Measurements from ENCODE around the gene TIMP2. TPM values are rescaled to one million over a fixed set of nuclear protein-coding genes. Genes with fewer than 3 reads are reported as not detected.
"Not testable (repeated sequence)": the region's sequence is repeated elsewhere in the genome, so short reads cannot be mapped to it uniquely, and the experiment has no call there.

Gene TIMP2
- total and polyA plus RNA-seq, 4 donors = 203 to 732 (median 577) TPM

GRCh38 chr17:78876954-78877517 lies 48.2 kb downstream of the TIMP2 start:
- DNase-seq; intact Hi-C loops (cut with DNase I): not testable (repeated sequence)
- WGBS, 2 donors = 81 to 84% methylated on average over 8 of the region's 8 CpGs

GRCh38 chr17:78876094-78876597 lies 49.0 kb downstream of the TIMP2 start:
- intact Hi-C loops (cut with DNase I) = no loop called here
- WGBS, 2 donors = 60 to 80% methylated on average over 7 of the region's 7 CpGs
- Histone ChIP-seq H3K27ac (ENCODE audit: low read depth in 1 of 2, low read length in 2 of 2) (no peak overlapping the region), H3K4me1 (ENCODE audit: control insufficient read depth in 1 of 2, insufficient read depth in 2 of 2, low read length in 2 of 2) (no peaks in the 10 kb centered on the region), H3K4me3 (ENCODE audit: low read length in 2 of 2) (no peak overlapping the region), H3K36me3 (ENCODE audit: control insufficient read depth in 1 of 2, insufficient read depth in 2 of 2, low read length in 1 of 2) (peaks cover 2 to 4% of the 10 kb centered on the region in 2 donors), H3K27me3 (ENCODE audit: control insufficient read depth in 1 of 2, insufficient read depth in 2 of 2, low read length in 1 of 2) (no peaks in the 10 kb centered on the region), H3K9me3 (ENCODE audit: control insufficient read depth, low read length) (no peaks in the 10 kb centered on the region)
- DNase-seq (no peak), ATAC-seq (ENCODE audit: low FRiP score) (no peak)

More at GRCh38 chr17:78876954-78877517, 48.2 kb downstream of the TIMP2 start:
- not testable (repeated sequence) for H3K36me3 ChIP-seq (ENCODE audit: control insufficient read depth in 1 of 2, insufficient read depth in 2 of 2, low read length in 1 of 2); H3K27ac ChIP-seq (ENCODE audit: low read depth in 1 of 2, low read length in 2 of 2); H3K4me3 ChIP-seq (ENCODE audit: low read length in 2 of 2); ATAC-seq (ENCODE audit: low FRiP score); H3K9me3 ChIP-seq (ENCODE audit: control insufficient read depth, low read length); H3K27me3 ChIP-seq (ENCODE audit: control insufficient read depth in 1 of 2, insufficient read depth in 2 of 2, low read length in 1 of 2); H3K4me1 ChIP-seq (ENCODE audit: control insufficient read depth in 1 of 2, insufficient read depth in 2 of 2, low read length in 2 of 2)

DNA sequence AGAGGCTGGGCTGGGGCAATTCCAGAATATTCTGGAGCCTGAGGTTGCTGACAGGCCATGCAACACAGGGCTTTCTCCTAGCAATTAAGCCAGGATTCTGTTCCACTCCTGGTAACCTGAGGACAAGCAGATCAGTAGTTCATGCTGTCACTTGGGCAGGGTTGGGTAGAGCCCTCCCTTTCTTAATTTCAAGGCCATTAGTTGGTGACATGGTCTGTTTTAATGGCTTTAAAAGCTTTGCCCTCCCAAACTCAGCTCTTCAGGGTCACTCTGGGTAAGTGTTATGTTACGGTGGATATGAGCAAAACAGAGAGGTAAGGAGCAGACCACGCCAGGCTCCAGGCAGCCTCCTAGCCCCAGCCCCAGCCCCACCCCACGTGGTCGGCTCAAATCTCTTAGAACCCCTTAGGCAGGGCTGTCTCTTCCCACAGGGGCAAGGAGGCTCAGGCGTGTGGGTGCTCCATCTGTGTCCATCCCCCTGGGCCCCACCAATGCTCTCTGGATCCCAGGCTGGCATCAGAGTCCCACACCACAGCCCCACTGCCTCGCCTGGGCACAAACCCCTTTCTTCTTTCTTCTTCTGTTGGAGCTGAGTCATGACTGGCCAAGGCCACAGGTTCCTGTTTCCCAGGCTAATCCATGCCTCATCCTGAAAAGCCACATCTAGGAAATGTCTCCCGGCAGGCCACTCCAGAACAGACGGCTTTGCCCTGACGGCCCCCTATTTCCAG lies 49.7 kb downstream of the TIMP2 start:
- 47 to 52% methylated on average over 9 of the region's 9 CpGs for WGBS, 2 donors
- intact Hi-C loops (cut with DNase I) = no loop called here
- no peak for ATAC-seq (ENCODE audit: low FRiP score)
- H3K27me3 ChIP-seq (ENCODE audit: control insufficient read depth in 1 of 2, insufficient read depth in 2 of 2, low read length in 1 of 2) = no peaks in the 10 kb centered on the region
- peaks cover 2 to 4% of the 10 kb centered on the region in 2 donors for H3K36me3 ChIP-seq (ENCODE audit: control insufficient read depth in 1 of 2, insufficient read depth in 2 of 2, low read length in 1 of 2)
- H3K4me1 ChIP-seq (ENCODE audit: control insufficient read depth in 1 of 2, insufficient read depth in 2 of 2, low read length in 2 of 2) = no peaks in the 10 kb centered on the region
- H3K9me3 ChIP-seq (ENCODE audit: control insufficient read depth, low read length) = no peaks in the 10 kb centered on the region
- DNase-seq = no peak
- H3K27ac ChIP-seq (ENCODE audit: low read depth in 1 of 2, low read length in 2 of 2) = no peak overlapping the region
- H3K4me3 ChIP-seq (ENCODE audit: low read length in 2 of 2) = no peak overlapping the region

DNA sequence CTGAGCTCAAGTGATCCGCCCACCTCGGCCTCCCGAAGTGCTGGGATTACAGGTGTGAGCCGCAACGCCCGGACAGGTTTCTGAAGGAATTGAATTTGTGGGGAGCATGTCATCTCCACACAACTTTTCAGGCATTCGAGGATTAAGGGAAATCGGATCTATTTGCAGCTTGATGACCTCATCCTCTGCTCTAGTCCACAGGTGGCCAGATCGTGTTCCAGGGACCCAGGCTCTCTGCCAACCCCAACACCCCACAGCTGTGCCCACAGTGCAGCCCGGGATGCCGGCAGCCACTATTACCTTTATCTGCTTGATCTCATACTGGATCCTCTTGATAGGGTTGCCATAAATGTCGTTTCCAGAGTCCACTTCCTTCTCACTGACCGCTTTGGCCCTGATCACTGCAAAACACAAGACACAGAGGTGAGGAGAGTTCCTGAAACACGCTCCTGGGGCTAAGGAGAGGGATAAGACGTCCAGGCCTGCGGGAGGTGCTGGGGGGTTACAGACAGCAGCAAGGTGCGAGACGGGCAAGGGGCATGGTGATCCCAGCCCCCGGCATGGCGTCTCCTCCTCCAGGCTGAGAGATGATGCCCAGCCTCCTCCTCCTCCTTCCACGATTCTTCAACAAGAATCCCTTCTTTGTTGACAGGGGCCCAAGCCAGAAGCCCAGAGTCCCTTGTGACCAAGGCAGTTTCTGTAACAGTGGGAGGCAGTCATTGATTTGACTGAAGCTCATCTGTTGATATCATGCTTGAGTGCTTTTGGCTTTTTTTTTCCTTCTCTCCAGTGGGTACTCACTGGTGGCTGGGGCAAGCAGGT lies 51.5 kb downstream of the TIMP2 start:
- DNase-seq (no peak), ATAC-seq (ENCODE audit: low FRiP score) (no peak)
- intact Hi-C loops (cut with DNase I) = no loop called here
- no peaks in the 10 kb centered on the region for H3K27me3 ChIP-seq (ENCODE audit: control insufficient read depth in 1 of 2, insufficient read depth in 2 of 2, low read length in 1 of 2)
- H3K4me3 ChIP-seq (ENCODE audit: low read length in 2 of 2) = no peak overlapping the region
- 39 to 40% methylated on average over 21 of the region's 21 CpGs for WGBS, 2 donors
- H3K27ac ChIP-seq (ENCODE audit: low read depth in 1 of 2, low read length in 2 of 2) = peak overlapping the region in 1 of 2 donors; percentile 2
- no peaks in the 10 kb centered on the region for H3K9me3 ChIP-seq (ENCODE audit: control insufficient read depth, low read length)
- H3K36me3 ChIP-seq (ENCODE audit: control insufficient read depth in 1 of 2, insufficient read depth in 2 of 2, low read length in 1 of 2) = peaks cover 2 to 4% of the 10 kb centered on the region in 2 donors
- no peaks in the 10 kb centered on the region for H3K4me1 ChIP-seq (ENCODE audit: control insufficient read depth in 1 of 2, insufficient read depth in 2 of 2, low read length in 2 of 2)

DNA sequence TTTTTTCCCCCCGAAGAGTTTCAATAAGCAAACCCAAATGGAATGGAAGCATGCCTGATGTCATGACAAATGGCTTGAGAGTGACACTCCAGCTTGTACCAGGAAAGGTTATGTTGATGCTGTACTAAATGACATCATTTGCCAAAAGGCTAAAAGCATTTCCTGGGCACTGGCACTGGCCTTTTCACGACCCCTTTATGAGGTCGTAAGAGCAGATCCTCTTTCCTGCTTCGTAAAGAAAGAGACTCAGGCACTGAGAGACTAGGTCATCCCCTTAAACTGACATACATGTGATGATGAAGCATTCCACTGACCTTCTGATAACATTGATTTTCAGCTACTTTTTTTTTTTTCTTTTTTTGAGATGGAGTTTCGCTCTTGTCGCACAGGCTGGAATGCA lies 52.7 kb downstream of the TIMP2 start:
- intact Hi-C loops (cut with DNase I) = no loop called here
- no peaks in the 10 kb centered on the region for H3K9me3 ChIP-seq (ENCODE audit: control insufficient read depth, low read length)
- H3K4me1 ChIP-seq (ENCODE audit: control insufficient read depth in 1 of 2, insufficient read depth in 2 of 2, low read length in 2 of 2) = no peaks in the 10 kb centered on the region
- WGBS, 2 donors = 88 to 91% methylated on average over 6 of the region's 6 CpGs
- no peaks in the 10 kb centered on the region for H3K27me3 ChIP-seq (ENCODE audit: control insufficient read depth in 1 of 2, insufficient read depth in 2 of 2, low read length in 1 of 2)
- H3K4me3 ChIP-seq (ENCODE audit: low read length in 2 of 2) = no peak overlapping the region
- ATAC-seq (ENCODE audit: low FRiP score) = no peak
- peak overlapping the region in 1 of 2 donors; percentile 4 for H3K27ac ChIP-seq (ENCODE audit: low read depth in 1 of 2, low read length in 2 of 2)
- DNase-seq = no peak
- peaks cover 2 to 4% of the 10 kb centered on the region in 2 donors for H3K36me3 ChIP-seq (ENCODE audit: control insufficient read depth in 1 of 2, insufficient read depth in 2 of 2, low read length in 1 of 2)

GRCh38 chr17:78870621-78871020 lies 54.6 kb downstream of the TIMP2 start:
- no peaks in the 10 kb centered on the region for H3K9me3 ChIP-seq (ENCODE audit: control insufficient read depth, low read length)
- intact Hi-C loops (cut with DNase I) = no loop called here
- no peak overlapping the region for H3K27ac ChIP-seq (ENCODE audit: low read depth in 1 of 2, low read length in 2 of 2)
- ATAC-seq (ENCODE audit: low FRiP score) = no peak
- no peaks in the 10 kb centered on the region for H3K27me3 ChIP-seq (ENCODE audit: control insufficient read depth in 1 of 2, insufficient read depth in 2 of 2, low read length in 1 of 2)
- no peak overlapping the region for H3K4me3 ChIP-seq (ENCODE audit: low read length in 2 of 2)
- no peak for DNase-seq
- H3K36me3 ChIP-seq (ENCODE audit: control insufficient read depth in 1 of 2, insufficient read depth in 2 of 2, low read length in 1 of 2) = peaks cover 4% of the 10 kb centered on the region in 2 donors
- H3K4me1 ChIP-seq (ENCODE audit: control insufficient read depth in 1 of 2, insufficient read depth in 2 of 2, low read length in 2 of 2) = no peaks in the 10 kb centered on the region
- 78 to 79% methylated on average over 15 of the region's 15 CpGs for WGBS, 2 donors

GRCh38 chr17:78868391-78868790 lies 56.8 kb downstream of the TIMP2 start:
- no peaks in the 10 kb centered on the region for H3K27me3 ChIP-seq (ENCODE audit: control insufficient read depth in 1 of 2, insufficient read depth in 2 of 2, low read length in 1 of 2)
- H3K9me3 ChIP-seq (ENCODE audit: control insufficient read depth, low read length) = no peaks in the 10 kb centered on the region
- ATAC-seq (ENCODE audit: low FRiP score) (no peak), DNase-seq (no peak)
- H3K4me3 ChIP-seq (ENCODE audit: low read length in 2 of 2) = no peak overlapping the region
- intact Hi-C loops (cut with DNase I) = loop anchor here (5.0 kb wide), 3 partner anchors 54 to 104 kb away; no protein-coding TSS in a partner anchor
- 35 to 36% methylated on average over 7 of the region's 7 CpGs for WGBS, 2 donors
- no peaks in the 10 kb centered on the region for H3K4me1 ChIP-seq (ENCODE audit: control insufficient read depth in 1 of 2, insufficient read depth in 2 of 2, low read length in 2 of 2)
- H3K27ac ChIP-seq (ENCODE audit: low read depth in 1 of 2, low read length in 2 of 2) = no peak overlapping the region
- peaks cover 4% of the 10 kb centered on the region in 2 donors for H3K36me3 ChIP-seq (ENCODE audit: control insufficient read depth in 1 of 2, insufficient read depth in 2 of 2, low read length in 1 of 2)

- WGBS, 2 donors = 56 to 66% methylated on average over 3 of the region's 3 CpGs
- H3K27ac ChIP-seq (ENCODE audit: low read depth in 1 of 2, low read length in 2 of 2) = peak overlapping the region in 1 of 2 donors; percentile 35
- H3K4me3 ChIP-seq (ENCODE audit: low read length in 2 of 2); H3K36me3 ChIP-seq (ENCODE audit: control insufficient read depth in 1 of 2, insufficient read depth in 2 of 2, low read length in 1 of 2); H3K27me3 ChIP-seq (ENCODE audit: control insufficient read depth in 1 of 2, insufficient read depth in 2 of 2, low read length in 1 of 2); H3K9me3 ChIP-seq (ENCODE audit: control insufficient read depth, low read length); ATAC-seq (ENCODE audit: low FRiP score); DNase-seq; H3K4me1 ChIP-seq (ENCODE audit: control insufficient read depth in 1 of 2, insufficient read depth in 2 of 2, low read length in 2 of 2): not testable (repeated sequence)
- intact Hi-C loops (cut with DNase I) = loop anchor here (5.0 kb wide), 3 partner anchors 55 to 105 kb away; no protein-coding TSS in a partner anchor
Measured at GRCh38 chr17:78867046-78867445, 58.1 kb downstream of the TIMP2 start.
